Type B pancreatic cell (in vitro differentiated cells): ENCODE data around the gene SH2D4B. TPM values are rescaled to one million over a fixed set of nuclear protein-coding genes. Genes with fewer than 3 reads are reported as not detected.
"Not testable (repeated sequence)": the region's sequence is repeated elsewhere in the genome, so short reads cannot be mapped to it uniquely, and the experiment has no call there.

ENCODE experiments used
- DNase-seq: peaks from one replicate; pipeline ENCODE4 v3.0.0; 2021; ENCODE audit warnings: mixed read lengths; ENCODE audit not compliant: unreplicated experiment; ENCODE audit errors: extremely low spot score
- H3K27ac Mint-ChIP-seq: 2 replicates; pipeline ENCODE4 v1.8.0; 2021; ENCODE audit warnings: mild to moderate bottlenecking, mixed read lengths
- H3K27me3 Mint-ChIP-seq: 2 replicates; pipeline ENCODE4 v1.8.0; 2021; ENCODE audit warnings: mixed read lengths
- H3K36me3 Mint-ChIP-seq: 2 replicates; pipeline ENCODE4 v1.8.0; 2021; ENCODE audit warnings: mixed read lengths
- H3K4me1 Mint-ChIP-seq: one replicate; pipeline ENCODE4 v1.8.0; 2021; ENCODE audit warnings: mixed read lengths; ENCODE audit not compliant: unreplicated experiment
- H3K4me3 Mint-ChIP-seq: 2 replicates; pipeline ENCODE4 v1.8.0; 2021; ENCODE audit warnings: mild to moderate bottlenecking, mixed read lengths
- H3K9me3 Mint-ChIP-seq: 2 replicates; pipeline ENCODE4 v1.8.0; 2021; ENCODE audit warnings: mixed read lengths
- total RNA-seq: library from RNA; stranded (reverse); gene quantifications from 2 replicates; pipeline ENCODE4 v1.2.1, GENCODE V29; 2021; ENCODE audit warnings: low replicate concordance
- TF ChIP-seq, protein P1 (sequence below): fragments of 200-600 bp; sonication (generic); conservative IDR thresholded peaks from 2 replicates; pipeline ENCODE4 v1.5.0; 2021; ENCODE audit warnings: antibody characterized with exemption, mild to moderate bottlenecking

SH2D4B gene
- total RNA-seq, 1 donor from 2014 or later: 0.10 TPM

DNA sequence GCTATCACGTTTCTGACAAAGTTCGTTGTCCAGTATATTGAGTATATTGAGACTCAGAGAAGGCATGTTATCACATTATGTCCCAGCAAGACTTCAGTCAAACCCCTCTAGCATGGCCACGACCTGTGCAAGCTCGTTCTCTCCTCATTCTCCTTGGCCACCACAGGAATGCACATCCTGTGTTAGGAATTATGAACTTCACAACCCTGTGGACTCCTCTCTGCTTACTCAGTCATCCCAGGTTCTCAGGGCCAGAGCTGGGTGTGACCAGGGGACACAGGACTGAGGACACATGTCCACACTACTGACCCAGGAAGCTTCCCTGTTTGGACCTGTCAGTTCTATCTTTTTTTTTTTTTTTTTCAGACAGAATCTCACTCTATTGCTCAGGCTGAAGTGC is 4.4 kb downstream of the SH2D4B start:
- H3K27ac Mint-ChIP-seq: no peak overlapping the region
- no peaks in the 10 kb centered on the region for H3K9me3 Mint-ChIP-seq
- no peak overlapping the region for H3K4me3 Mint-ChIP-seq

DNA sequence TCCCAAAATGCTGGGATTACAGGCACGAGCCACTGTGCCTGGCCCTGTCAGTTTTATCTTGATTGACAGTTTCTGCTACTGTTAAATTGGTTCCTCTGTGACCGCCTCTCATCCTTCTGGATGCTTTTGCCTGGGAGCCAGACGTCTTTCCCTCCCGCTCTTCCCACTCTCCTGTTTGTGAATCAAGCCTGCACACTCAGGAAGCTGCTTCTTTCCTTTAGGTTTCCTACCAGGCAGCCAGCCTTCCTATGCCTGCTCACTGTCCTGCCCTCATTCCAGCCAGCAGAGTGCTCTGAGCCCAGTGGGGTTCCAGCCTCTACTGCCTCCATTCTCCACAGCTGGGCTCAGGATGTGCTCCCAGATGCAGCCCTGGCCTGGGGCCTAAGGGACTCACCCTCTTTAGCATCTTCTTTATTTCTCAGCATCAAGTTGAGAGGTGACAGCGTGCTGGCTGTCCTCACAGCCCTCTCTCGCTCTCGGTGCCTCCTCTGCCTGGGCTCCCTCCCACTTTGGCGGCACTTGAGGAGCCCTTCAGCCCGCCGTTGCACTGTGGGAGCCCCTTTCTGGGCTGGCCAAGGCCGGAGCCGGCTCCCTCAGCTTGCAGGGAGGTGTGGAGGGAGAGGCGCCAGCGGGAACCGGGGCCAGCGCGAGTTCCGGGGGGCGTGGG is 5.1 kb downstream of the SH2D4B start:
- H3K36me3 Mint-ChIP-seq: no peaks in the 10 kb centered on the region
- H3K9me3 Mint-ChIP-seq: no peaks in the 10 kb centered on the region
- H3K4me3 Mint-ChIP-seq: no peak overlapping the region
- no peaks in the 10 kb centered on the region for H3K4me1 Mint-ChIP-seq
- TF ChIP-seq, protein P1, sequence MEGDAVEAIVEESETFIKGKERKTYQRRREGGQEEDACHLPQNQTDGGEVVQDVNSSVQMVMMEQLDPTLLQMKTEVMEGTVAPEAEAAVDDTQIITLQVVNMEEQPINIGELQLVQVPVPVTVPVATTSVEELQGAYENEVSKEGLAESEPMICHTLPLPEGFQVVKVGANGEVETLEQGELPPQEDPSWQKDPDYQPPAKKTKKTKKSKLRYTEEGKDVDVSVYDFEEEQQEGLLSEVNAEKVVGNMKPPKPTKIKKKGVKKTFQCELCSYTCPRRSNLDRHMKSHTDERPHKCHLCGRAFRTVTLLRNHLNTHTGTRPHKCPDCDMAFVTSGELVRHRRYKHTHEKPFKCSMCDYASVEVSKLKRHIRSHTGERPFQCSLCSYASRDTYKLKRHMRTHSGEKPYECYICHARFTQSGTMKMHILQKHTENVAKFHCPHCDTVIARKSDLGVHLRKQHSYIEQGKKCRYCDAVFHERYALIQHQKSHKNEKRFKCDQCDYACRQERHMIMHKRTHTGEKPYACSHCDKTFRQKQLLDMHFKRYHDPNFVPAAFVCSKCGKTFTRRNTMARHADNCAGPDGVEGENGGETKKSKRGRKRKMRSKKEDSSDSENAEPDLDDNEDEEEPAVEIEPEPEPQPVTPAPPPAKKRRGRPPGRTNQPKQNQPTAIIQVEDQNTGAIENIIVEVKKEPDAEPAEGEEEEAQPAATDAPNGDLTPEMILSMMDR: no peak
- H3K27me3 Mint-ChIP-seq: peaks cover 8% of the 10 kb centered on the region
- peak; percentile 34 for DNase-seq
- H3K27ac Mint-ChIP-seq: no peak overlapping the region

More for the DNA sequence above, 4.4 kb downstream of the SH2D4B start:
- Mint-ChIP-seq H3K27me3 (peaks cover 8% of the 10 kb centered on the region), H3K4me1 (peaks cover 4% of the 10 kb centered on the region), H3K36me3 (no peaks in the 10 kb centered on the region)
- TF ChIP-seq, protein P1: no peak
- no peak for DNase-seq

DNA sequence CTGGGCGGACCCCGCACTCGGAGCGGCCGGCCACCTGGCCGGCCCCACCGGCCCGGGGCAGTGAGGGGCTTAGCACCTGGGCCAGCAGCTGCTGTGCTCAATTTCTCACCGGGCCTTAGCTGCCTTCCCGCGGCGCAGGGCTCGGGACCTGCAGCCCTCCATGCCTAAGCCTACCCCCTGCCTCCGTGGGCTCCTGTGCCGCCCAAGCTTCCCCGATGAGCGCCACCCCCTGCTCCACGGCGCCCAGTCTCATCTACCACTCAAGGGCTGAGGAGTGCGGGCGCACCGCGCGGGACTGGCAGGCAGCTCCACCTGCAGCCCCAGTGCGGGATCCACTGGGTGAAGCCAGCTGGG is 5.6 kb downstream of the SH2D4B start:
- H3K4me1 Mint-ChIP-seq, H3K27me3 Mint-ChIP-seq, H3K9me3 Mint-ChIP-seq, H3K36me3 Mint-ChIP-seq, H3K27ac Mint-ChIP-seq, H3K4me3 Mint-ChIP-seq: not testable (repeated sequence)
- DNase-seq: peak; percentile 56

DNA sequence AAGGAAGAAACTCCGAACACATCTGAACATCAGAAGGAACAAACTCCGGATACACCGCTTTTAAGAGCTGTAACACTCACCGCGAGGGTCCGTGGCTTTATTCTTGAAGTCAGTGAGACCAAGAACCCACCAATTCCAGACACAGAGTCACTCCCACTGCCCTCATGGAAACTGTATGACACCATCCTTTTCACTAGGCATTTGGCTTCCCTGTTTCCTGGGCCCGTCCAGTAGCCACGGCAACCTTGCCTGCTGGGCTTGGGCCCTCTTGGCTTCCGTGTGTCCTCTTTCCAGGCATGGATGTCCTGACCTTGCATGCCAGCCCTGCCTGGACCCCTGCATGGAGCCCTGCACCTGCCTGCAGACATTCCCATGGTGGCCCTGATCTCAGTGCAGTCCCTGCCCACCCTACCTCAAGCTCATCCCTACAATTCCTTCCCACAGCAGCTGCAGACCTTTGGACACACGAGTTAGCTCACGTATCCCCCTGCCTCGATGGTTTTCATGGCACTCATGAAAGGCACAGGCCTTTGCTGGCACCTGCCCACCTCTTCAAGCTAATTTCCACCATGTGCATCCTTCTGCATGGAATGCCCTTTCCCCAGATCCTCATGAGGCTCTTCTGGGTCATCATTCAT is 6.7 kb downstream of the SH2D4B start:
- TF ChIP-seq, protein P1: no peak
- no peaks in the 10 kb centered on the region for H3K9me3 Mint-ChIP-seq
- no peaks in the 10 kb centered on the region for H3K36me3 Mint-ChIP-seq
- peaks cover 8% of the 10 kb centered on the region for H3K27me3 Mint-ChIP-seq
- peak; percentile 32 for DNase-seq
- no peak overlapping the region for H3K4me3 Mint-ChIP-seq
- no peak overlapping the region for H3K27ac Mint-ChIP-seq
- H3K4me1 Mint-ChIP-seq: no peaks in the 10 kb centered on the region

DNA sequence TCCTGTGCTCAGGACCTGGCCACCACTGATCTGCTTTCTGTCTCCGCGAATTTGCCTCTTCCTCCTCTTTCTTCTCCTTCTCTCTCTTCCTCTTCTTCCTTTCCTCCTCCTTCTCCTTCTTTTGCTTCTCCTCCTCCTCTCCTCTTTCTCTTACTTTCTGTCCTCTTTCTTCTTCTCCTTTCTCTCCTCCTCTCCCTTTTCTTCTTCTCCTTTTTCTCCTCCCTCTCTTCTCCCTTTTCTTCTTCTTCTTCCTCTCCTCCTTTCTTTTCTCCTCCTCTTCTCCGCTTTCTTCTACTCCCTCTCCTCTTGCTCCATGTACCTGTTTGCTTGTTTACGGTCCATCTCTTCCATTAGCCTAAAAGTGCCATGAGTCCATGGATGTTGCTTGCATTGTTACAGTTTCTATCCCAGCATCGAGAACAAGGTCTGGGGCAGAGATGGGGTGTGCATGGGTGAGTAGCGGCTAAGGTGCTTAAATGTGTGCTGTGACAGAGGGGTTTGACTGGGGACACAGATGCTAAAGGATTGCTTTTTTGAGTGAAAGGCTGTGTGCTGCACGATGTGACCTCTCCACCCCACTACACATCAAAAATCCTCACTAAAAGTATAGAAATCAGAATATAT is 7.7 kb downstream of the SH2D4B start:
- DNase-seq: peak; percentile 16
- H3K27ac Mint-ChIP-seq: no peak overlapping the region
- no peak overlapping the region for H3K4me3 Mint-ChIP-seq
- TF ChIP-seq, protein P1: no peak
- H3K27me3 Mint-ChIP-seq: peaks cover 8% of the 10 kb centered on the region
- H3K4me1 Mint-ChIP-seq: no peaks in the 10 kb centered on the region
- H3K9me3 Mint-ChIP-seq: no peaks in the 10 kb centered on the region
- no peaks in the 10 kb centered on the region for H3K36me3 Mint-ChIP-seq

DNA sequence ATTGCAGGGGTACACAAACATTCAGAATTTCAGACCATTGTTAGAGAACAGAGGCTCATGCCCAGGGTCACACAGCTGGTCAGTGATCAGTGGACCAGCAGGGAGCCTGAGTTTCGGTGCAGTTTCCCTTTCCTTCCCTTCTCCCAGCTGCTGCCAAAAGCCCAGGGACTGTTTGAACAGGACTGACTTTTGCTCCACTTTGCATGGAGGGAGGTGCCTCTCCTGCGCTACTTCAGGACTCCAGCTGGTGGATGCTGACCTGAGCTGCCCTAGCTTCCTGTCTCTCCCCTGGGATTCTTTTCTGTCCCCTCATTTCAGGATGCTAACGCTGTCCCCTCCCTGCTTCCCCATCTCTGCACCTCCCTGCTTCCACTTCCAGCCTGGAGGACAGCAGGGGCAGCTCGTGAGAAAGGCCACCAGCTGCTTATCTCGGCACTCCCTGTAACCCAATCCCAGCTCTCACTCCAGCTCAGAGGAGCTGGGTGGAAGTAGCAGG is 14.5 kb downstream of the SH2D4B start:
- Mint-ChIP-seq H3K9me3 (no peaks in the 10 kb centered on the region), H3K27me3 (peaks cover 7% of the 10 kb centered on the region), H3K36me3 (no peaks in the 10 kb centered on the region), H3K4me3 (no peak overlapping the region), H3K4me1 (peaks cover 7% of the 10 kb centered on the region), H3K27ac (no peak overlapping the region)
- TF ChIP-seq, protein P1: no peak
- DNase-seq: peak; percentile 52
